ENCODE data around the gene WDR74. TPM values are rescaled to one million over a fixed set of nuclear protein-coding genes. Genes with fewer than 3 reads are reported as not detected.

The WDR74 gene
- polyA plus RNA-seq, 2 of the 4 experiments (the other 2 are of a cell fraction): 52.9 to 90.6 TPM

- H3K27ac ChIP-seq: peak overlapping the region; percentile 90 to 91
- POLR2A ChIA-PET: interaction anchor here (0.8 to 9.3 kb wide), 4 partner anchors 9 to 28 kb away, joined by 3 to 159 read pairs (median 24); partner anchors contain the start of genes SLC3A2 and WDR74
- ATAC-seq (no peak), FAIRE-seq (no peak), DNase-seq (ENCODE audit: low read depth in 1 of 2, low spot score in 1 of 2) (no peak)
- 17% methylated on average over 7 of the region's 7 CpGs for WGBS (ENCODE audit: missing lambda C conversion rate)
- peak overlapping the region; percentile 98 for H3K4me2 ChIP-seq
- peak overlapping the region; percentile 80 for H3K4me3 ChIP-seq
- 0 out of 2 replicates have a peak, but pooled peaks have one; percentile 6 for TF ChIP-seq POLR2AphosphoS2 (conservative IDR thresholded peaks at IDR 0.05; ENCODE audit: low read length)
- no peak for TF ChIP-seq HOXB13 (CRISPR knock-in tag; IDR thresholded peaks at IDR 0.05; ENCODE audit: low read depth)
- no peak for TF ChIP-seq KDM1A (IDR thresholded peaks at IDR 0.05; ENCODE audit: low read depth)
- TF ChIP-seq JUN (IDR thresholded peaks at IDR 0.05): peak in 1 of 2 experiments; percentile 63; a peak in 1 of 5 replicates
- no peak for TF ChIP-seq EHF (CRISPR knock-in tag; IDR thresholded peaks at IDR 0.05)
- TF ChIP-seq TFCP2L1 (CRISPR knock-in tag; IDR thresholded peaks at IDR 0.05): 0 out of 2 replicates have a peak, but pooled peaks have one; percentile 19
- TF ChIP-seq RCOR1 (IDR thresholded peaks at IDR 0.05; ENCODE audit: low read depth, low read length): no peak
- CTCF ChIA-PET: interaction anchor here (1.9 to 5.5 kb wide), 2 partner anchors 10 to 30 kb away, joined by 6 to 42 read pairs; partner anchors contain the start of gene SLC3A2
- no peaks in the 10 kb centered on the region for H3K9me3 ChIP-seq
- peaks cover 43% of the 10 kb centered on the region for H3K4me1 ChIP-seq
These were observed 14.0 kb upstream of the WDR74 start for GRCh38 chr11:62853279-62853965.

- FAIRE-seq (no peak), ATAC-seq (no peak), DNase-seq (ENCODE audit: low read depth in 1 of 2, low spot score in 1 of 2) (no peak)
- ChIA-PET POLR2A (interaction anchor here (0.7 to 9.3 kb wide), 3 partner anchors 12 to 187 kb away, joined by 3 to 159 read pairs (median 6); partner anchors contain the start of genes C11orf98, CSKMT and WDR74), CTCF (interaction anchor here (1.0 to 5.5 kb wide), 2 partner anchors 11 to 31 kb away, joined by 3 to 42 read pairs; partner anchors contain the start of gene SLC3A2)
- Histone ChIP-seq H3K4me2 (peak overlapping the region; percentile 98), H3K4me3 (peak overlapping the region; percentile 80), H3K27ac (peak overlapping the region in 1 of 2 experiments; percentile 91; a peak in 3 of 6 replicates), H3K9me3 (no peaks in the 10 kb centered on the region), H3K4me1 (peaks cover 35% of the 10 kb centered on the region)
- no peak for TF ChIP-seq PHF8 (IDR thresholded peaks at IDR 0.05; ENCODE audit: borderline replicate concordance, low read depth)
- TF ChIP-seq POLR2AphosphoS2 (conservative IDR thresholded peaks at IDR 0.05; ENCODE audit: low read length): 0 out of 2 replicates have a peak, but pooled peaks have one; percentile 83
These were observed 13.3 kb upstream of the WDR74 start for GRCh38 chr11:62852523-62853188.

- Histone ChIP-seq H3K4me1 (peaks cover 28% of the 10 kb centered on the region), H3K9me3 (no peaks in the 10 kb centered on the region), H3K4me3 (peak overlapping the region; percentile 80; the same call in 1 of the 3 replicates), H3K4me2 (peak overlapping the region; percentile 98), H3K27ac (no peak overlapping the region)
- ChIA-PET CTCF (interaction anchor here (1.0 to 5.5 kb wide), 2 partner anchors 12 to 32 kb away, joined by 3 to 42 read pairs; partner anchors contain the start of gene SLC3A2), POLR2A (interaction anchor here (0.6 to 9.3 kb wide), 5 partner anchors 11 to 1395 kb away, joined by 3 to 159 read pairs (median 3); partner anchors contain the start of genes C11orf98, CSKMT, PPP1R14B and WDR74)
- ATAC-seq (no peak), DNase-seq (ENCODE audit: low read depth in 1 of 2, low spot score in 1 of 2) (no peak), FAIRE-seq (no peak)
- TF ChIP-seq CTCF (IDR thresholded peaks at IDR 0.05) (no peak), NR3C1 (IDR thresholded peaks at IDR 0.05) (no peak), MAX (IDR thresholded peaks at IDR 0.05) (no peak), SREBF2 (IDR thresholded peaks at IDR 0.05) (no peak), FOSB (CRISPR knock-in tag; IDR thresholded peaks at IDR 0.05) (no peak), JUN (IDR thresholded peaks at IDR 0.05) (peak in 1 of 2 experiments; percentile 8; a peak in 1 of 5 replicates), RFX5 (IDR thresholded peaks at IDR 0.05) (no peak)
- WGBS (ENCODE audit: missing lambda C conversion rate): 36% methylated on average over 3 of the region's 3 CpGs
These were observed 12.6 kb upstream of the WDR74 start for GRCh38 chr11:62851807-62852522.
